Mammary microvascular endothelial cell (primary cell): ENCODE measurements around the gene CPEB2. TPM values are rescaled to one million over a fixed set of nuclear protein-coding genes. Genes with fewer than 3 reads are reported as not detected.

Experiments used
- total RNA-seq: library from RNA; depleted of rRNA; stranded (reverse); fragments of >200 nt; gene quantifications from 2 replicates; pipeline ENCODE4 v1.2.3, GENCODE V29; 2015

The CPEB2 gene
- total RNA-seq = 6.5 and 8.7 TPM in 2 replicates

DNA sequence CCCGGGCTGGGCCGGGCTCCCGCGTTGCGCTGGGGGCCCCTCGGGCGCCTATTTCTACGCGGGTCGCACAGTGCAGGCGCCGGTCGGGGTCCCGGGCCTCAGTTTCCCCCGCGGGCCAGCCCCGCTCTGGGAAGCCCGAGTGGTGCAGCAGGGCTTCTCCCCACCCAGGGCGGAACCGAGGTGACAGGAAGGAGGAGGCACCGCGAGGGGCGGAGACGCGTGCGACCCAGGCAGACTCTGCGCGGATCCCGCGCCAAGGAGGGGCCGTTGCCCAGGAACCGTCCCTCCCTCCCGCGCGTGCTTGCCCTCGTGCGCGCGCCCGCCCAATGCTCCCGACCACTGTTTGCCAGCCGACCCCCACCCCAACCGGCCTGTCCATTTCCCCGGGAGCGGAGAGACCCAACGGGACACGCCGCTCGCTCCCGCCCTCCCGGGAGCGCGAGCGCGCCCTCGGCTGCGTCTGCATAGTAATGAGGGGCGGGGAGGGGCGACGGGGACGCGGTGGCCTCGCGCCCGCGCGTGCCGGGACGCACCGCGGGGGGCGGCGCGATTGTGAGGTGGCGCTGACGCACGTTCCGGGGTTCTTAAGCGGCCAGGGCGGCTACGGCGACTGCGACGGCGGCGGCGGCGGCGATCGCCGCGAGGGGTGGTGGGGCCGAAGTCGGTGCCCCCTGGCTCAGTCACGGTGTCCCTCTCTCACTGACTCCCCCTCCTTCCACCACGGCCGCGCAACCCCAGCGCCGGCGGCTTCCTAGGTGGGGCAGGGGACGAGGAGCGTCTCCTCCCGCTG lies at the start of gene CPEB2:
Gene CPEB2, plus strand, starts transcription at position 613 of the 790 bp plus-strand sequence. CDS start 193 bp downstream, outside the sequence.

